PC-3 (cell line): Measurements from ENCODE around the gene PLK5. TPM values are rescaled to one million over a fixed set of nuclear protein-coding genes. Genes with fewer than 3 reads are reported as not detected.

Experiments used
- ATAC-seq: fragments of 200-7000 bp; cut with Tn5 transposase; 2 replicates; pipeline ENCODE4 v1.9.1; 2020; ENCODE audit warnings: mild to moderate bottlenecking, moderate library complexity
- BruUV-seq: library from RNA; stranded (reverse); fragments of 400-500 nt; replicated peaks from 2 replicates; lab custom pipeline; 2021; lab: Mats Ljungman, UMichigan
- CTCF ChIA-PET: fragments of 300-600 bp; sonication (Branson Sonifier 250); formaldehyde crosslinking; loops from one replicate; lab custom pipeline; 2022; ENCODE audit warnings: antibody characterized with exemption; lab: Charles Lee
- POLR2A ChIA-PET: fragments of 300-600 bp; sonication (Branson Sonifier 250); formaldehyde crosslinking; loops from one replicate; lab custom pipeline; 2022; ENCODE audit warnings: antibody characterized with exemption; ENCODE audit not compliant: unreplicated experiment; lab: Charles Lee
- DNase-seq: peaks from one replicate; pipeline ENCODE4 v3.0.0-alpha.2; 2015
- H2AFZ ChIP-seq: fragments of 300-600 bp; sonication (generic); 2 replicates; pipeline ENCODE4 v1.6.0; 2016; ENCODE audit warnings: antibody characterized with exemption, low read length
- H3F3A ChIP-seq: fragments of 300-600 bp; sonication (generic); one replicate; pipeline ENCODE4 v1.6.0; 2017; ENCODE audit warnings: antibody characterized with exemption, low read length, control low read depth, mild to moderate bottlenecking; ENCODE audit not compliant: unreplicated experiment
- H3K27ac ChIP-seq: fragments of 300-600 bp; sonication (generic); 2 replicates; pipeline ENCODE4 v1.5.1; 2016; ENCODE audit warnings: mild to moderate bottlenecking, low read length
- H3K27me3 ChIP-seq: fragments of 300-600 bp; sonication (generic); 2 replicates; pipeline ENCODE4 v1.6.1; 2016; ENCODE audit warnings: low read length, mixed read lengths
- H3K36me3 ChIP-seq: fragments of 300-600 bp; sonication (generic); 2 replicates; pipeline ENCODE4 v1.6.1; 2016; ENCODE audit warnings: low read depth, mixed run types, low read length, mixed read lengths
- H3K4me1 ChIP-seq: fragments of 300-600 bp; sonication (generic); 2 replicates; pipeline ENCODE4 v1.5.1; 2016; ENCODE audit warnings: low read length; ENCODE audit not compliant: insufficient read depth
- H3K4me2 ChIP-seq: fragments of 300-600 bp; sonication (generic); 2 replicates; pipeline ENCODE4 v1.6.0; 2016; ENCODE audit warnings: low read length
- H3K4me3 ChIP-seq: fragments of 300-600 bp; sonication (generic); 2 replicates; pipeline ENCODE4 v1.5.1; 2016; ENCODE audit warnings: mild to moderate bottlenecking, low read length, mixed read lengths
- H3K79me2 ChIP-seq: fragments of 300-600 bp; sonication (generic); 2 replicates; pipeline ENCODE4 v1.6.1; 2017; ENCODE audit warnings: low read length, mixed read lengths
- H3K9ac ChIP-seq: fragments of 300-600 bp; sonication (generic); 2 replicates; pipeline ENCODE4 v1.6.0; 2016; ENCODE audit warnings: mild to moderate bottlenecking, low read length
- H3K9me2 ChIP-seq: fragments of 300-600 bp; sonication (generic); replicated peaks from 2 replicates; pipeline ENCODE4 v1.6.1; 2016; ENCODE audit warnings: mixed run types, low read length, mixed read lengths
- H3K9me3 ChIP-seq: fragments of 300-600 bp; sonication (generic); 2 replicates; pipeline ENCODE4 v1.6.1; 2016; ENCODE audit warnings: low read length, mixed read lengths
- H4K20me1 ChIP-seq: fragments of 300-600 bp; sonication (generic); 2 replicates; pipeline ENCODE4 v1.6.1; 2016; ENCODE audit warnings: low read length, mixed read lengths
- CTCF ChIP-seq: fragments of 300-600 bp; sonication (generic); conservative IDR thresholded peaks from 2 replicates; pipeline ENCODE4 v1.5.1; 2017; ENCODE audit warnings: antibody characterized with exemption, low read depth, mild to moderate bottlenecking, low read length
- EZH2 ChIP-seq: fragments of 300-600 bp; sonication (generic); IDR thresholded peaks from one replicate; pipeline ENCODE4 v1.6.1; 2017; ENCODE audit warnings: antibody characterized with exemption, mild to moderate bottlenecking, low read length; ENCODE audit not compliant: unreplicated experiment
- EZH2phosphoT487 ChIP-seq: fragments of 300-600 bp; sonication (generic); IDR thresholded peaks from 2 replicates; pipeline ENCODE4 v1.6.1; 2018; ENCODE audit warnings: mild to moderate bottlenecking, antibody characterized with exemption, low read length, borderline replicate concordance
- intact Hi-C: fragments of 100-400 bp; cut with micrococcal nuclease; formaldehyde crosslinking; loops from 2 replicates; pipeline ENCODE4 v1.9.0; 2023
- total RNA-seq: library from RNA; depleted of rRNA; stranded (reverse); fragments of >200 nt; gene quantifications from 2 replicates; pipeline ENCODE4 v1.2.3, GENCODE V29; 2014

PLK5 gene
- total RNA-seq, 1 experiment from 2014 or later = not detected

GRCh38 chr19:1575323-1576241 is 51.7 kb downstream of the PLK5 start:
- no TSS peak for BruUV-seq
- no peaks in the 10 kb centered on the region for H3K9me3 ChIP-seq
- H3K4me2 ChIP-seq = no peak overlapping the region
- H3K4me1 ChIP-seq = no peaks in the 10 kb centered on the region
- no peak overlapping the region for H3K9ac ChIP-seq
- H3K9me2 ChIP-seq = no peaks in the 10 kb centered on the region
- ChIA-PET CTCF (no interaction called here), POLR2A (no interaction called here)
- intact Hi-C loops = no loop called here
- H3K27me3 ChIP-seq = no peaks in the 10 kb centered on the region
- H3K27ac ChIP-seq = no peak overlapping the region
- no peaks in the 10 kb centered on the region for H3K36me3 ChIP-seq
- H3K4me3 ChIP-seq = no peak overlapping the region
- H4K20me1 ChIP-seq = no peaks in the 10 kb centered on the region
- DNase-seq (no peak), ATAC-seq (0 out of 2 replicates have a peak, but pooled peaks have one; percentile 22)
- TF ChIP-seq EZH2phosphoT487 (no peak), CTCF (no peak), EZH2 (no peak)
- H3F3A ChIP-seq = no peaks in the 10 kb centered on the region
- no peak overlapping the region for H2AFZ ChIP-seq
- no peaks in the 10 kb centered on the region for H3K79me2 ChIP-seq

- Histone ChIP-seq H3K4me2 (no peak overlapping the region), H3K9me3 (no peaks in the 10 kb centered on the region), H3K27ac (no peak overlapping the region), H3K4me1 (no peaks in the 10 kb centered on the region), H3K9me2 (no peaks in the 10 kb centered on the region), H3K9ac (no peak overlapping the region), H4K20me1 (no peaks in the 10 kb centered on the region), H3F3A (no peaks in the 10 kb centered on the region), H3K36me3 (no peaks in the 10 kb centered on the region), H3K4me3 (no peak overlapping the region), H2AFZ (no peak overlapping the region), H3K79me2 (no peaks in the 10 kb centered on the region), H3K27me3 (no peaks in the 10 kb centered on the region)
- ChIA-PET CTCF (no interaction called here), POLR2A (no interaction called here)
- no TSS peak for BruUV-seq
- TF ChIP-seq CTCF = no peak
- no peak for TF ChIP-seq EZH2
- no peak for TF ChIP-seq EZH2phosphoT487
- DNase-seq (no peak), ATAC-seq (no peak)
- intact Hi-C loops = no loop called here
These were observed 52.6 kb downstream of the PLK5 start for GRCh38 chr19:1576242-1577089.
